ENCODE data around the gene PCLO. TPM values are rescaled to one million over a fixed set of nuclear protein-coding genes. Genes with fewer than 3 reads are reported as not detected.
"Not testable (repeated sequence)": the region's sequence is repeated elsewhere in the genome, so short reads cannot be mapped to it uniquely, and the experiment has no call there.

The PCLO gene
- total RNA-seq, 2 donors from 2014 or later = 2.9 to 6.3 TPM

DNA sequence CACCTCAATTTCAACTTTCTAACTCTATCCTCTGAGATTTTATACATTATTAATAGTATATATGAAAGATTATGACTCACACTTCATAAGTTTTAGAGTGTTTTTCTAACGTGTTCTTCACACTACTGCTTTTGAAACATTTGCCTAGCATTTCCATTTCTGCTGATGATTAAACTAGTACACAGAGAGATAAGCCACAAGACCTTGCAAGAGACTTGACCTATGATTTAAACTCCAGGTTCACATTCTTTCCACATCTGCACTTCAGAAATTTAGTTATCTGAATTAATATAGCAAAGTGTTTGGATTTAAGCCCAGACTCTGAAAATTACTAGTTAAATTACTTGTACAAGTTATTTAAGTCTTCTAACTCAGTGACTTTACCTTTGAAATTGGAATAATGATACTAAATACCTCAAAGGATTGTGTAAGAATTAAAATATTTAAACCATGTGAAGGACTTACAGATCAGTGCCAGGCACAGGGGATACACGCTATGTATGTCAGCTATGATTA, 66.6 kb downstream of the PCLO start:
- Histone ChIP-seq H3K36me3 (no peaks in the 10 kb centered on the region), H3K27me3 (no peaks in the 10 kb centered on the region), H3K4me1 (no peaks in the 10 kb centered on the region), H3K27ac (no peak overlapping the region), H3K4me3 (no peak overlapping the region), H3K9me3 (no peaks in the 10 kb centered on the region)
- DNase-seq (ENCODE audit: low spot score) = no peak
- TF ChIP-seq, protein P1, sequence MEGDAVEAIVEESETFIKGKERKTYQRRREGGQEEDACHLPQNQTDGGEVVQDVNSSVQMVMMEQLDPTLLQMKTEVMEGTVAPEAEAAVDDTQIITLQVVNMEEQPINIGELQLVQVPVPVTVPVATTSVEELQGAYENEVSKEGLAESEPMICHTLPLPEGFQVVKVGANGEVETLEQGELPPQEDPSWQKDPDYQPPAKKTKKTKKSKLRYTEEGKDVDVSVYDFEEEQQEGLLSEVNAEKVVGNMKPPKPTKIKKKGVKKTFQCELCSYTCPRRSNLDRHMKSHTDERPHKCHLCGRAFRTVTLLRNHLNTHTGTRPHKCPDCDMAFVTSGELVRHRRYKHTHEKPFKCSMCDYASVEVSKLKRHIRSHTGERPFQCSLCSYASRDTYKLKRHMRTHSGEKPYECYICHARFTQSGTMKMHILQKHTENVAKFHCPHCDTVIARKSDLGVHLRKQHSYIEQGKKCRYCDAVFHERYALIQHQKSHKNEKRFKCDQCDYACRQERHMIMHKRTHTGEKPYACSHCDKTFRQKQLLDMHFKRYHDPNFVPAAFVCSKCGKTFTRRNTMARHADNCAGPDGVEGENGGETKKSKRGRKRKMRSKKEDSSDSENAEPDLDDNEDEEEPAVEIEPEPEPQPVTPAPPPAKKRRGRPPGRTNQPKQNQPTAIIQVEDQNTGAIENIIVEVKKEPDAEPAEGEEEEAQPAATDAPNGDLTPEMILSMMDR (IDR thresholded peaks at IDR 0.05) = no peak

DNA sequence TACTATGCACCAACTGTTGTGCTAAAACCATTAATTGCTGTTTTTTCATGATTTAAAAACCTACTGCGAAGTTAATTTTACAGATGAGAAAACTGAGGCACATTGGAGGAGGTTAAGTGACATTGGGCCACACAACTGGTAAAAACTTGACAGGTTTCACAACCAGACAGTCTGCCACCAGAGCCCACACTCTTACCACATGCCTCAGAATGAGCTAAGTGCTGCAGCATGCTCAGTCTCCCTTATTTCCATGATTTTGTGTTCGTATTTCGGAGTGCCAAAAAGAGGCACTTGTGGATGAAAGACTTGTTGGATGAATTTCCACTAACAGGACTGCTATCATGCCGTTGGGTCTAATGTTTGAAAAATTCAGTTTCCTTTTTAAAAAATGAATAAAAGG, 77.4 kb downstream of the PCLO start:
- TF ChIP-seq, protein P1 (IDR thresholded peaks at IDR 0.05) = no peak
- H3K4me3 ChIP-seq = no peak overlapping the region
- H3K4me1 ChIP-seq = no peaks in the 10 kb centered on the region
- H3K9me3 ChIP-seq = no peaks in the 10 kb centered on the region
- H3K36me3 ChIP-seq = no peaks in the 10 kb centered on the region
- H3K27me3 ChIP-seq = no peaks in the 10 kb centered on the region
- no peak for DNase-seq (ENCODE audit: low spot score)
- no peak overlapping the region for H3K27ac ChIP-seq

DNA sequence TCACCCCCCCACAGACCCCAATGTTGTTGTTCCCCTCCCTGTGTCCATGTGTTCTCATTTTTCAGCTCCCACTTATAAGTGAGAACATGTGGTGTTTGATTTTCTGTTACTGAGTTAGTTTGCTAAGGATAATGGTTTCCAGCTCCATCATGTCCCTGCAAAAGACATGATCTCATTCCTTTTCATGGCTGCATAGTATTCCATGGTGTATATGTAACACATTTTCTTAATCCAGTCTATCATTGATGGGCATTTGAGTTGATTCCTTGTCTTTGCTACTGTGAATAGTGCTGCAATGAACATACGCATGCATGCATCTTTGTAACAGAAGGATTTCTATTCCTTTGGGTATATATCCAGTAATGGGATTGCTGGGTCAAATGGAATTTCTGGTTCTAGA, 82.8 kb downstream of the PCLO start:
- H3K27ac ChIP-seq; H3K4me1 ChIP-seq; H3K9me3 ChIP-seq; H3K4me3 ChIP-seq; H3K27me3 ChIP-seq; H3K36me3 ChIP-seq; DNase-seq (ENCODE audit: low spot score): not testable (repeated sequence)

DNA sequence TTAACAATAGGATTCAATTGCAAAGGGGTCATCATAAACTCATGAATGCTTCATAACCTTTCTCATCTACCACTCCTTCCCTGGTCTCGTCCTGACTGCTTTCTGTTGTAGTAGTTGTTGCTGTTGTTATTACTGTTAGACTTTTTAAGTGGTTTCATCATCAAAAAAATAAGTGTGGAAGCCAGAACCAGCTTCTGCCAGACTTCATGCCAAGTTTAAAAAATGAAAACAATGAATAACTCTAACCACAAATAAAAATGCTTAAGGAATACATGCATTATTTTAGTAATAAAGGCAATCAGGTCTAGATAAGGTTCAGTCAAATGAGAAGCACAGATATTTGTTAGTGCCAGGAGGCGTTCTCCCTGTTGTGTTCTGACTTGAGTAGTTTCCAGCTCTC, 85.4 kb downstream of the PCLO start:
- TF ChIP-seq, protein P1 (IDR thresholded peaks at IDR 0.05) = no peak

DNA sequence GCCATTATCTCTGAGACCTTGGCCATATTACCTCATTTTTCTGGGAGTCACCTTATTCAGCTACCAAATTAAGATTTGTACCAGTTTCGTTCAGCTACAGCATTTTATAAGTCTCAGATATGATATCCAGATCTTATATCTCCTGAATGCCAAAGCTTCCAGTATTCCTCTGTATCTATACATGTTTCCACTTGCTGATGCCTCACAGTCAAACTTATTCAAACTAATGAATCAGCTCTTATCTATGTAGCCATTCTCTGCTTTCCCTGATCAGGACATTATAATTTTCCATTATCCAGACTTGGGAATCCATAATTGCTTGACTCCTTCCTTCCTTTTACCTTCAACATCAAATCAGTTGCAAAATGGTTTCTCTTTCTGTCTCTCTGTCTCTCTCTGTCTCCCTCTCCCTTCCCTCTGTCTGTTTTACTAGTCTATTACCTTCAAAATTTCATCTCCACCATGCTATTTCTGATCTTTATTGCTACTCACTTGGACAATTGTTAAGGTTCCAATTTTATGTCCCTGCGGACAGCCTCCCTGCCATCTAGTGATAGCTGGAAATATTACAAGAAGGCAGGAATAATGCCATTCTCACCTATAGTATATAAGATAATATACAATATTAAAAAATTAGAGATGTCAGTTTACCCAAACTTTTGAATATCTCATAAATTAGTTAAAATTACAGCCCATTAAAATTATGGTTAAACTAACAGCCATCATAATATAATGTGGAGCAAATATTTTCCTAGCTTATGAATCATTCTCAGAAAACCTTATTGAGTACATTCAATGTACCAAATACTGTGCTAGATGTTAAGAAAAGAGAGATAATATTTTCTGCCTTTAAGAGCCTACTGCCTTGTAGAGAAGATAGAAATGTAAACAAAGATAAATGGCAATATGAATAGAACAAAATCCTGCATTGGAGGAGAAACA, 89.8 kb downstream of the PCLO start:
- no peak overlapping the region for H3K27ac ChIP-seq
- H3K4me1 ChIP-seq = no peaks in the 10 kb centered on the region
- H3K27me3 ChIP-seq = no peaks in the 10 kb centered on the region
- TF ChIP-seq, protein P1 (IDR thresholded peaks at IDR 0.05) = no peak
- DNase-seq (ENCODE audit: low spot score) = no peak
- H3K4me3 ChIP-seq = no peak overlapping the region
- no peaks in the 10 kb centered on the region for H3K36me3 ChIP-seq
- no peaks in the 10 kb centered on the region for H3K9me3 ChIP-seq

More for the DNA sequence above, 85.4 kb downstream of the PCLO start:
- Histone ChIP-seq H3K36me3 (no peaks in the 10 kb centered on the region), H3K4me3 (no peak overlapping the region), H3K4me1 (no peaks in the 10 kb centered on the region), H3K9me3 (no peaks in the 10 kb centered on the region), H3K27me3 (no peaks in the 10 kb centered on the region), H3K27ac (no peak overlapping the region)
- no peak for DNase-seq (ENCODE audit: low spot score)

DNA sequence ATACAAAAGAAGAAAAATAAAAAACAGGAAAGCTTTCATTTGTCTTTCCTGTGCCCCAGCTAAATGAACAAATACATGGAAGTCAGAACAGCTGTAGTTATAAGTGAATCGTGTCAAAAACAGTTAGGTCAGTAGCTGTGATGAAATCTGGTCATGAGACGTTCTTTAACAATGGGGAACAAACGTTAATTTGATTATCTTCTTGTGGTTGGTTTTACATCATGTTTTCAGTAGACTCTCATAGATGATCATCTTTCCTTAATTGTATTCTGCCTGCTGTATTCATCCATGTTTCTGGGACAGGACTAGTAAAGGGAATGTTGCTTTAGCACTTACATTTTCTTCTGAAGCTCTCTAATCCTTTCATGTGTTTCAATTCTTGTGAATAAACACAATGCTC, 97.0 kb downstream of the PCLO start:
- H3K27me3 ChIP-seq = no peaks in the 10 kb centered on the region
- H3K4me3 ChIP-seq = no peak overlapping the region
- H3K36me3 ChIP-seq = no peaks in the 10 kb centered on the region
- H3K27ac ChIP-seq = no peak overlapping the region
- H3K4me1 ChIP-seq = no peaks in the 10 kb centered on the region
- TF ChIP-seq, protein P1 (IDR thresholded peaks at IDR 0.05) = no peak
- no peak for DNase-seq (ENCODE audit: low spot score)
- no peaks in the 10 kb centered on the region for H3K9me3 ChIP-seq
